Gastroesophageal sphincter (tissue), 4 donors: Measurements from ENCODE around the gene INTS15. TPM values are rescaled to one million over a fixed set of nuclear protein-coding genes. Genes with fewer than 3 reads are reported as not detected.

ENCODE experiments used
- ATAC-seq: fragments of 150-250 bp; one replicate; pipeline ENCODE4 v1.9.1; 2016; ENCODE audit warnings: mild to moderate bottlenecking, moderate library complexity
- H3K27ac ChIP-seq, 4 donors: fragments of 200-600 bp; sonication (generic) in 3 of 4; 1 replicate in 3 of 4; 2 replicates in 1 of 4; pipeline ENCODE4 v1.5.1; 2016 to 2019
- H3K27me3 ChIP-seq: fragments of 200-600 bp; sonication (generic); one replicate; pipeline ENCODE4 v1.5.1; 2019
- H3K36me3 ChIP-seq, 2 donors: fragments of 200-600 bp; sonication (generic); one replicate each; pipeline ENCODE4 v1.5.1; 2019; ENCODE audit warnings: control low read depth in 1 of 2
- H3K4me1 ChIP-seq, 3 donors: fragments of 200-600 bp; sonication (generic); 1 replicate in 2 of 3; 2 replicates in 1 of 3; pipeline ENCODE4 v1.5.1; 2016 to 2019; ENCODE audit warnings: control low read depth in 2 of 3
- H3K4me3 ChIP-seq, 2 donors: fragments of 200-600 bp; sonication (generic); one replicate each; pipeline ENCODE4 v1.5.1; 2019; ENCODE audit warnings: mild to moderate bottlenecking in 1 of 2, moderate library complexity in 1 of 2
- H3K9me3 ChIP-seq, 3 donors: fragments of 200-600 bp; sonication (generic); one replicate each; pipeline ENCODE4 v1.5.1; 2017 to 2019; ENCODE audit warnings: control low read depth in 2 of 3
- EP300 ChIP-seq: sonication (generic); formaldehyde crosslinking; IDR thresholded peaks from one replicate; pipeline ENCODE4 v1.6.1; 2017; ENCODE audit warnings: antibody characterized with exemption, mild to moderate bottlenecking
- POLR2A ChIP-seq, 2 donors: fragments of 450-650 bp; IDR thresholded peaks; one replicate each; pipeline ENCODE4 v1.6.1; 2017; ENCODE audit warnings: antibody characterized with exemption in 2 of 2, mild to moderate bottlenecking in 2 of 2, moderate library complexity in 1 of 2
- POLR2AphosphoS5 ChIP-seq: sonication (generic); formaldehyde crosslinking; IDR thresholded peaks from one replicate; pipeline ENCODE4 v1.6.1; 2017; ENCODE audit warnings: antibody characterized with exemption
- WGBS, 2 donors: methylation state at CpG; one replicate each; pipeline ENCODE4 v1.1.5; 2018; ENCODE audit warnings: low coverage in 1 of 2; 5-methylcytosine and 5-hydroxymethylcytosine counted together
- total RNA-seq, 4 donors: library from RNA; depleted of rRNA; stranded (reverse); fragments of >200 nt; gene quantifications; one replicate each; pipeline ENCODE4 v1.1.0, GENCODE V29; 2016
- TF ChIP-seq, protein P1 (sequence below), 4 experiments: fragments of 200-600 bp in 2 of 4; fragments of 450-650 bp in 2 of 4; sonication (generic) in 1 of 4; IDR thresholded peaks; one replicate each; pipeline ENCODE4 v1.5.1; 2017 to 2019; ENCODE audit warnings: antibody characterized with exemption in 4 of 4, mild to moderate bottlenecking in 2 of 4, moderate library complexity in 2 of 4

INTS15 gene
- total RNA-seq, 4 donors from 2014 or later, result 25.6 to 34.5 (median 32.5) TPM

DNA sequence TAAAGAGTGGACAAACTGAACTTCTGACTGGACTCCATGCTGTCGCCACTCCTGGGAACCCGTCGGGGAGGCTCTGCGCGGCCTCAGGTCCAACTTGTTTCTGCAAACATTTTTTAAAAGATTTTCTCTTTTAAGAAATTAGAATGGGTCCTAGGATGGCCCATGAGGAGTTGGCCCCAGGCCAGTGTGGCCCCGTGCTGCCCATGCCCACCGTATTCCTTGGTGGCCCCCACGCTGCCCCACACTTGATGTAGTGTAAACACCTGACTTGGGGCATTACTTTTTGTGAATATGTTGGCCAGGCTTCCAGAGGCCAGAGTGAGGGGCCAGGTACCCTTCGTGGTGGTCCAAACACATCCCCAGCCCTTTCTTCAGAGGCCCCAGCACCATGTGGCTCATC is 66.6 kb downstream of the INTS15 start:
- ATAC-seq, result no peak
- no peak overlapping the region for H3K4me3 ChIP-seq
- 83 to 90% methylated on average over 1 to 6 of the region's 9 CpGs for WGBS, 2 donors
- peaks cover 4% of the 10 kb centered on the region for H3K27me3 ChIP-seq
- TF ChIP-seq, protein P1, sequence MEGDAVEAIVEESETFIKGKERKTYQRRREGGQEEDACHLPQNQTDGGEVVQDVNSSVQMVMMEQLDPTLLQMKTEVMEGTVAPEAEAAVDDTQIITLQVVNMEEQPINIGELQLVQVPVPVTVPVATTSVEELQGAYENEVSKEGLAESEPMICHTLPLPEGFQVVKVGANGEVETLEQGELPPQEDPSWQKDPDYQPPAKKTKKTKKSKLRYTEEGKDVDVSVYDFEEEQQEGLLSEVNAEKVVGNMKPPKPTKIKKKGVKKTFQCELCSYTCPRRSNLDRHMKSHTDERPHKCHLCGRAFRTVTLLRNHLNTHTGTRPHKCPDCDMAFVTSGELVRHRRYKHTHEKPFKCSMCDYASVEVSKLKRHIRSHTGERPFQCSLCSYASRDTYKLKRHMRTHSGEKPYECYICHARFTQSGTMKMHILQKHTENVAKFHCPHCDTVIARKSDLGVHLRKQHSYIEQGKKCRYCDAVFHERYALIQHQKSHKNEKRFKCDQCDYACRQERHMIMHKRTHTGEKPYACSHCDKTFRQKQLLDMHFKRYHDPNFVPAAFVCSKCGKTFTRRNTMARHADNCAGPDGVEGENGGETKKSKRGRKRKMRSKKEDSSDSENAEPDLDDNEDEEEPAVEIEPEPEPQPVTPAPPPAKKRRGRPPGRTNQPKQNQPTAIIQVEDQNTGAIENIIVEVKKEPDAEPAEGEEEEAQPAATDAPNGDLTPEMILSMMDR (IDR thresholded peaks at IDR 0.05), result no peak
- no peak for TF ChIP-seq POLR2A (IDR thresholded peaks at IDR 0.05)
- no peak for TF ChIP-seq POLR2AphosphoS5
- no peak for TF ChIP-seq EP300
- H3K4me1 ChIP-seq, result no peaks in the 10 kb centered on the region
- H3K36me3 ChIP-seq, result peaks cover 0 to 50% of the 10 kb centered on the region in 2 donors
- no peak overlapping the region for H3K27ac ChIP-seq
- H3K9me3 ChIP-seq, result peaks cover 0 to 9% (median 0%) of the 10 kb centered on the region in 3 donors

Other genes with a start within 250 kb of the INTS15 start
- 10 to 100 TPM; 11.6 to 21.6 (median 18.0) TPM for gene FAM220A, start 241.1 kb upstream of the INTS15 start, total RNA-seq
- gene RAC1, start 215.5 kb upstream of the INTS15 start, total RNA-seq, result 100 to 1,000 TPM; 102 to 170 (median 123) TPM
- 10 to 100 TPM in 1 of 4 donors, 1 to 10 TPM in 3; 6.7 to 10.8 (median 8.6) TPM for gene DAGLB, start 142.1 kb upstream of the INTS15 start, total RNA-seq
- gene KDELR2, start 105.9 kb upstream of the INTS15 start, total RNA-seq, result 10 to 100 TPM; 54.0 to 80.9 (median 64.2) TPM
- under 1 TPM in 1 of 4 donors, not detected in 3; 0.27 TPM for gene GRID2IP, start 38.6 kb upstream of the INTS15 start, total RNA-seq
- gene ZDHHC4, start 12.6 kb upstream of the INTS15 start, total RNA-seq, result 10 to 100 TPM; 54.6 to 63.8 (median 58.8) TPM
- gene ZNF853, start 25.6 kb downstream of the INTS15 start, total RNA-seq, result 10 to 100 TPM; 12.9 to 32.3 (median 19.4) TPM
- gene ZNF316, start 47.3 kb downstream of the INTS15 start, total RNA-seq, result 10 to 100 TPM; 21.9 to 32.8 (median 26.0) TPM
- 10 to 100 TPM; 22.4 to 33.9 (median 24.5) TPM for gene ZNF12, start 116.9 kb downstream of the INTS15 start, total RNA-seq
- under 1 TPM in 1 of 4 donors, not detected in 3; 0.15 TPM for gene RSPH10B2, start 164.1 kb downstream of the INTS15 start, total RNA-seq
- 10 to 100 TPM; 21.9 to 49.7 (median 33.9) TPM for gene CCZ1B, start 236.3 kb downstream of the INTS15 start, total RNA-seq